GM13977 (cell line): ENCODE results near the gene PRR13.

Source experiments
- DNase-seq: peaks from one replicate; pipeline ENCODE4 v3.0.0; 2012; ENCODE audit warnings: low spot score
- CTCF ChIP-seq: IDR thresholded peaks from 2 replicates; pipeline ENCODE4 v1.5.1; 2012; ENCODE audit warnings: mild to moderate bottlenecking, control low read depth; ENCODE audit not compliant: insufficient read depth; ENCODE audit errors: extremely low read depth, missing control alignments
- in situ Hi-C: fragments of 300-500 bp; cut with MboI; formaldehyde crosslinking; loops from one replicate; pipeline ENCODE4 v1.12.0; 2022; ENCODE audit warnings: low sequenced_read_pairs, low pct_unique_long_range_greater_than_20kb, mixed read lengths, inconsistent platforms; ENCODE audit not compliant: unreplicated experiment

Gene PRR13

GRCh38 chr12:53486736-53487487 lies 45.4 kb downstream of the PRR13 start:
- in situ Hi-C loops = no loop called here
- DNase-seq = no peak
- no peak for TF ChIP-seq CTCF

GRCh38 chr12:53489242-53489864 lies 47.8 kb downstream of the PRR13 start:
- no peak for DNase-seq
- in situ Hi-C loops = no loop called here
- TF ChIP-seq CTCF = no peak

GRCh38 chr12:53492188-53492587 lies 50.7 kb downstream of the PRR13 start:
- no peak for DNase-seq
- in situ Hi-C loops = no loop called here
- TF ChIP-seq CTCF = no peak

- in situ Hi-C loops = no loop called here
- peak; percentile 93 for DNase-seq
- TF ChIP-seq CTCF = no peak
Measured at GRCh38 chr12:53492830-53493609, 51.5 kb downstream of the PRR13 start.

- TF ChIP-seq CTCF = no peak
- in situ Hi-C loops = no loop called here
- DNase-seq = no peak
Measured at GRCh38 chr12:53493610-53494391, 52.3 kb downstream of the PRR13 start.
